Renal cortex interstitium (tissue), 11 donors: ENCODE measurements around the gene ADSS1. TPM values are rescaled to one million over a fixed set of nuclear protein-coding genes. Genes with fewer than 3 reads are reported as not detected.

Experiments used
- DNase-seq, 11 donors: peaks; one replicate each; pipeline ENCODE4 v3.0.0-alpha.2; 2013; ENCODE audit warnings: low read depth in 9 of 11, low spot score in 4 of 11; ENCODE audit errors: extremely low read depth in 1 of 11
- polyA plus RNA-seq, 3 donors: library from polyadenylated mRNA; unstranded; fragments of 120-200 nt; gene quantifications; one replicate each; pipeline ENCODE4 v1.2.1, GENCODE V29; 2013; ENCODE audit not compliant: insufficient read length in 3 of 3

The ADSS1 gene
- polyA plus RNA-seq, 3 donors: 16.4 to 18.3 (median 17.8) TPM

- peak; percentile 97 to 100 (median 99) for DNase-seq
Measured at GRCh38 chr14:104752735-104753527, 28.9 kb downstream of the ADSS1 start, which contains the start of gene SIVA1. SIVA1 (plus strand) TSS chr14:104753147; CDS start chr14:104753202, 55 bp downstream.

DNA sequence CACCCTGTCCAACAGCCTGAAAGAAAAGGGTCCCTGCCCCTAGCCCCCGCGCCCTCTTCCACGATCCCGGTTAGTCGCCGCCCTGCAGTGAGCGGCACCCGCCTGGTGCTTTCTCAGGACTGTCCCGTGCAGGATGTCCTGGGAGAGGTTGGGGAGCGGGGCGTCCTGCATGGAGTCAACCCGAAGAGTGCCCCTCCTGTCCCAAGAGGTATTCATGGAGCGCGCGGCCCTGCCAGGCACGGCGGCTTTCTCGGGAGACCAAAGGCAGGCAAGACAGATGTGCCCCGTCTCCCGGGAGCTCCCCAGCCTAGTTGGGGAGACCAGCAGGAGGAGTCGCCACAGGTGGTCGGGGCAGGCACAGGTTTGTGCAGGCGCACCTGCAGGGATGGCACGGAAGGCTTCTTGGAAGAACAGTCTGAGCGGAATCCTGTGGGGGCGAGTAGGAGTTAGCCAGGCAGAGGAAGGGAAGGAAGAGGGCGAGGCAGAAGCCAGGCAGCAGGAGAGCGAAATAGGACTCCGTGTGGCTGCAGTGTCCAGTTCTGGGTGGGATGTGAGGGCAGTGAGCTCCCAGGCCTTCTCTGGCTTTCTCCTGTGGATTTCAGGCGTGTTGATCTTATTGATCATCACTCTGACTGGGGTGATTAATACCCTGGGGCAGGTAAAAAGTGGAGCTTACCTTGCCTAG, 29.6 kb downstream of the ADSS1 start:
- DNase-seq: no peak

- DNase-seq: no peak
Measured at GRCh38 chr14:104754213-104754851, 30.3 kb downstream of the ADSS1 start.

DNA sequence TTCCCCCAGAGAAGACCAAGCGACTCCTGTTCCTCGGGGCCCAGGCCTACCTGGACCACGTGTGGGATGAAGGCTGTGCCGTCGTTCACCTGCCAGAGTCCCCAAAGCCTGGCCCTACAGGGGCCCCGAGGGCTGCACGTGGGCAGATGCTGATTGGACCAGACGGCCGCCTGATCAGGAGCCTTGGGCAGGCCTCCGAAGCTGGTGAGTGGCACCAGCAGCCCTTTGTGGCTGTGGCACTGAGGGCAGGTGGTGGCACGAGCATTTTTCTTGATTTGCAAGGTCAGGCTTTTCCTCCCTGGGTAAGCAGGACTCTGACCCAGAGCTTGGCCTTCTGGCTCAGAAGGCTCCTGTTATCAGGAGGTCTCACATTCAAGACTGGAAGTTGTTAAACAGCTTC, 31.6 kb downstream of the ADSS1 start:
- no peak for DNase-seq

DNA sequence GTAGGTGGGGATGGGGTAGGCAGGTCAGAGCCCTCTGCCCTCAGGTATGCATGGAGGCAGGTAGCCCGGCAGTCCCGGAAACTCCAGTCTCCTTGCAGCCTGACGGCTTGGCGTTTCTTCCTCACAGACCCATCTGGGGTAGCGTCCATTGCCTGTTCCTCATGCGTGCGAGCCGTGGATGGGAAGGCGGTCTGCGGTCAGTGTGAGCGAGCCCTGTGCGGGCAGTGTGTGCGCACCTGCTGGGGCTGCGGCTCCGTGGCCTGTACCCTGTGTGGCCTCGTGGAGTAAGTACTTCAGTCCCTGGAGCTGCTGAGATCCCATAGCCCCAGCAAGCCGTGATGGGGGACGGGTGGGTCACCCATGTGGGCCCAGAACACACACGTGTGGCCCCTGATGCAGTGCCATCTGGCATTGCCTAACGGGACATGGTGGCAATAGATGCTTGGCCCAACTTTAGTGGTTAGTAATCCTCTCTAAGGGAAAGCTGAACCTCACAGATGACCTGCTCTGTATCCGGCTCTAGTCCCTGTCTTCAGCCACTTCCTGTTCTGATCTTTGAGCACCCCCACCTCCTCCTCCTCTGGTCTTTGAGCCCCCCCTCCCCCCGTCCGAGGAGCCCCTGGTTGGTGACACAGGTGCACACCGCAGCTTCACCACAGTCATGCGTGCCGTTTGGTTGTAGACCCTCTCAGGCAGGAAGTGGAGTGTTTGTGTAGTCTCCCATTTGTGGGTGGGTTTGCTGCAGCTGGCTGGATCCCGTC, 32.6 kb downstream of the ADSS1 start:
- no peak for DNase-seq

- DNase-seq: no peak
Measured at GRCh38 chr14:104757238-104757585, 33.2 kb downstream of the ADSS1 start.

DNA sequence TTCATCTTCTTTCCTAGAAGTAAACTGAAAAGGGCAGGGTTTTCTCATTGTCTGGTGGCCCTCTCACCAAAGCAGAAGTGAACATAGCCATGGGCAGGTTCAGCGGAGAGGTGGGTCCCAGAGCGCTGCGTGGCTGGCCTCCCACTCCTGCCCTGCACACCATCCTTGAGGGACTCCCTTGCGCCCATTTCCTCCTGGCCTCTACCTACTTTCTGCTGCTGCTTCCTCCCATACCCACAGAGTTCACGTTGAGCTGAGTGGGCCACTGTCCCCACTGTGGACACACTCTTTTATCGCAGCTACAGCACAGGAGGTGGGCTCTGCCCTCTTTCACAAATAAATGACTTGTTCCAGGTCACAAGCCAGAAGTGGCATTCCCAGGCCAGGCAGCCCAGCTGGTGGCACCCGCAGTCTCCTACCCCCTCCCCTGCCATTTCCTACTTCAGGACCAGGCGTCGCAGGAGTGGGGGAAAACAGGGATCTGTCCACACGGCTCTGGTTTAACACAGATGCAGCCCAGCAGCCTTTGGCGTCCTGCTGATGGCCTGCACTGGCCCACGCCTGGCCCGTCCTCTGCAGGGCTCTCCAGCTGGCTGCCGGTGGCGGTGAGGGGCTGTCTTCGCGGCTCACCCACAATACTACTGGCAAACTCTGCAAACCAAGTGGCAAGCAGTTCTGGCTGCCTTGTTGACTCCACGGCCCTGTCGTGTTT, 33.8 kb downstream of the ADSS1 start:
- no peak for DNase-seq

- no peak for DNase-seq
Measured at GRCh38 chr14:104758981-104759969, 35.2 kb downstream of the ADSS1 start.

DNA sequence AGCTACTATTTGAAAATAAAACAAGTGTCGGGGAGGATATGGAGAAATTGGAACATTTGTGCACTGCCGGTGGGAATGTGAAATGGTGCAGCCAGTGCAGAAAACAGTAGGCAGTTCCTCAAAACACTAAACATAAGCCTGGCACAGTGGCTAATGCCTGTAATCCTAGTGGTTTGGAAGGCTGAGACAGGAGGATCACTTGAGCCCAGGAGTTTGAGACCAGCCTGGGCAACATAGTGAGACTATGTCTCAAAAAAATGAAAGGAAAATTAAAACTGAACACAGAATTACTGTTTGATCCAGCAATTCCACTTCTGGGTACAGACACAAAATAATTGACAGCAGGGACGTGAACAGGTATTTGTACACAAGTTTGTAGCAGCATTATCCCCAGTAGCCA, 41.5 kb downstream of the ADSS1 start:
- no peak for DNase-seq

- no peak for DNase-seq
Measured at GRCh38 chr14:104766256-104766862, 42.3 kb downstream of the ADSS1 start.

DNA sequence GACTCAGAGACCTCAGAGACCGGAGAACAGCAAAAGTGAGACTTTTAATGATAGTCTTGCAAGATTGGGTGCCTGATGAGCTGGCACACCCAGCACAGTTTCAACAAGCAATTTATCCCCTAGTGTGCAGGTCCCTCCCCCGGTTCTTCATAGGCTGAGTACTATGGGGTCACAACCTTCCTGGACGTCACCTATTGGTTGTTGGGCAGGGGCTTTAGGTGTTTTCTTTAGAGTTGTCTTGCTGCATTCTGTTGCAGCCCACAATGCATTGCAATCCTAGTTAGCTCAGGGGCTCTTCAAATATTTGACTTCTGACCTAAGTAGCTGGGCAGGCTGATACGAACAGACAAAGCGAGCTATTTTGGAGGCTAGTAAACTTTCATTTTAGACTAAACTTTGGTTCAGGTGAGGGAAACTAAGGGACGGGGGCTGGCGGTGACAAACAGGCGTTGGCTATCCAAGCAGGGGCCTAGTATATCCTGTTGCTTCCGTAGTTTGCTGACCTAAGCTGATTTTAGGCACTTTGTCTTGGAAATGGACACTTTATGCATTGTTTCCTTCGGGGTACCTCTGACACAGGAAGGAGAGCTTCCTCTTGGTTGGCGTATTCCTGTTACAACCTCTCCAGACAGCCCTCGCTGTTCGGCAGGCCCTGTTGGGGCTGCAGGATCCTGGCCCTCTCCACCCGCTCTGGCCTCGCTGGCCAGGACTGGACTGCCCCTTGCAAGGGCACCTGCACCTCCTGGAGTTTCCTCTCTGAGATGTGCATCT, 43.0 kb downstream of the ADSS1 start:
- DNase-seq: no peak

DNA sequence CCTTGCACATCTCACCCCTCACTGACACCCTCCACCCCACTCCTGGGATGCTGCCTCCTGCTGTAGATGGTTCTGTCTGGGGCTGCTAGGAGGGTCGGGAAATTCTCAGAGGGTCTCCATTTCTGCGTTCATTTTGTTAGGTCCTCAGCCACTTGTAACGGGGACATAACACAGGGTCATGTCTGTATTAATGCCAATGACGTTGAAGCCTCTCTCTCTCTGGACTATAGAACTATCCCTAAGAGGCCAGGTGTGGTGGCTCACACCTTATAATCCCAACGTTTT, 43.5 kb downstream of the ADSS1 start:
- DNase-seq: no peak

- peak; percentile 65 to 83 (median 77) for DNase-seq
Measured at GRCh38 chr14:104768437-104769323, 44.7 kb downstream of the ADSS1 start.

GRCh38 chr14:104769324-104770071, 45.5 kb downstream of the ADSS1 start:
- DNase-seq: no peak

DNA sequence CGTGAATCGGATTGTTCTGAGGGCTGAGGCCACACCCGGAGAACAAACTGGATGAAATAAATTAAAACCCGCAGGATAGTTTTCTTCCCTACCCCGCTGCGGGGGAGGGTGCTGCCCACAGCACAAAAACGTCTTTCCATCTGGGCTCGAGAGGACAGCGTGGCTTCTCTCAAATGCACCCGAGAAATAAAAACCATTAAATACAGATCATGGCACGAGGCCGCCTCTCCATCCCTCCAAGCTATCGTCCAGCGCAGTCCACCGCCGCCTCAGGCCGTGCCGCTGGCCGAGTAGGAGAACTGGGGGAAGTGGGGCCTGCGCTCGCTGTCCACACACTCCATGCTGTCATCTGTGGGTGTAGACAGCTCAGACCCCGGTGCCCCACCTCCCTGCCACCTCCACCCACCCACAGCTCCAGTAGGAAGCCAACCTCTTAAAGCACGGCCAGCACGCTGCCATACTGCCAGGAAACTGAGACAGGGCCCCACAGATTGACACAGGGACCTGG, 46.1 kb downstream of the ADSS1 start:
- DNase-seq: no peak
